Measurements from ENCODE around the gene MED29. TPM values are rescaled to one million over a fixed set of nuclear protein-coding genes. Genes with fewer than 3 reads are reported as not detected.

Gene MED29
- total and polyA plus RNA-seq, 9 donors: 27.7 to 62.9 (median 55.0) TPM

DNA sequence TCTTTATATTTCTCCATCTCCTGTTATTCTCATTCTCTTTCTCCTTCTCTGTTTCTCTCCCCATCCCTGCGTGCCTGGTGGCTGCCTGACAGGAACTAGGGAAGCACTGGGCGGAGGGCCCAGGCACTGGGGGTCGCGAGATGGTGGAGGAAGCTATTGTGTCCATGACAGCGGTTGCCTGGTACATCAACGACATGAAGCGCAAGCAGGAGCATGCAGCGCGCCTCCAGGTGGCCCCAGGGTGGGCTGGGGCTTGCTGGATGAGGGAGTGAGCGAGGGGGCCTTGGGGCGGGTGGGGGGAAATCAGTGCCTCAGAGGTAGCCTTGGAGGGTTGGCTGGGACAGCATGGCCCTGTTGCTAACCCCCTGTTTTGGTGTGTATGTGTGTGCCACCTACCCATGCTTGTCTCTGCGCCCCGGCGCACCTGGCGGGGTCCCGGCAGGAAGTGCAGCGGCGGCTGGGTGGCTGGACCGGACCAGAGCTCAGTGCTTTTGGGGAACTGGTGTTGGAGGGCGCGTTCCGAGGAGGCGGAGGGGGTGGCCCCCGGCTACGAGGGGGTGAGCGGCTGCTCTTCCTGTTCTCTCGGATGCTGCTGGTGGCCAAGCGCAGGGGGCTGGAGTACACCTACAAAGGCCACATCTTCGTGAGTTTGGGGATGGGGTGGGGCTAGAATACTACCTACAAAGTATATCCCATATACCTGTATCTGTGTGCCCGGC, 26.4 kb downstream of the MED29 start:
- H3K4me1 ChIP-seq (ENCODE audit: insufficient read depth): peaks cover 18% of the 10 kb centered on the region
- no peak for TF ChIP-seq EP300 (IDR thresholded peaks at IDR 0.05)
- H3K36me3 ChIP-seq: no peaks in the 10 kb centered on the region
- H3K27me3 ChIP-seq: no peaks in the 10 kb centered on the region
- intact Hi-C loops (cut with DNase I): no loop called here
- WGBS, 3 donors: 87 to 91% (median 90%) methylated on average over 30 of the region's 30 CpGs
- H3K4me3 ChIP-seq: no peak overlapping the region
- DNase-seq: peak in 1 of 5 donors; percentile 38
- H3K9me3 ChIP-seq: no peaks in the 10 kb centered on the region
- no peak overlapping the region for H3K27ac ChIP-seq

DNA sequence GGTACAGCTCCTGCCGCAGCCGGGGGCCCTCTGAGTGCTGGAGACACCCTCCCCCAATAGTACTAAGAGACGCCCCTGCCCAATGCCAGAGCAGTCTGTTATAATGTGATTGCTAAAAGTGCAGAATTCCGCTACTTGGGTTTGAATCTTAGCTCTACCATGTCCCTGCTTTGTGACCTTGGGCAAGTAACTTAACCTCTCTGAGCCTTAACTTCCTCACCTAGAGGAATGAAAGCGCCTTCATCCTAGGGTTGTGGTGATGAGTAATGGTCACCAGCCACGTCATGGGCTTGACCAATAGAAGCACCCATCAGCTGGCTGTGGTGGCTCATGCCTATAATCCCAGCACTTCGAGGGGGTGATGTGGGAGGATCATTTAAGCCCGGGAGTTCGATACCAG, 27.8 kb downstream of the MED29 start:
- no peak overlapping the region for H3K4me3 ChIP-seq
- intact Hi-C loops (cut with DNase I): no loop called here
- H3K27ac ChIP-seq: no peak overlapping the region
- WGBS, 3 donors: 79 to 92% (median 84%) methylated on average over 9 of the region's 9 CpGs
- TF ChIP-seq EP300 (IDR thresholded peaks at IDR 0.05) (no peak), POLR2A (IDR thresholded peaks at IDR 0.05) (no peak)
- TF ChIP-seq, protein P1, sequence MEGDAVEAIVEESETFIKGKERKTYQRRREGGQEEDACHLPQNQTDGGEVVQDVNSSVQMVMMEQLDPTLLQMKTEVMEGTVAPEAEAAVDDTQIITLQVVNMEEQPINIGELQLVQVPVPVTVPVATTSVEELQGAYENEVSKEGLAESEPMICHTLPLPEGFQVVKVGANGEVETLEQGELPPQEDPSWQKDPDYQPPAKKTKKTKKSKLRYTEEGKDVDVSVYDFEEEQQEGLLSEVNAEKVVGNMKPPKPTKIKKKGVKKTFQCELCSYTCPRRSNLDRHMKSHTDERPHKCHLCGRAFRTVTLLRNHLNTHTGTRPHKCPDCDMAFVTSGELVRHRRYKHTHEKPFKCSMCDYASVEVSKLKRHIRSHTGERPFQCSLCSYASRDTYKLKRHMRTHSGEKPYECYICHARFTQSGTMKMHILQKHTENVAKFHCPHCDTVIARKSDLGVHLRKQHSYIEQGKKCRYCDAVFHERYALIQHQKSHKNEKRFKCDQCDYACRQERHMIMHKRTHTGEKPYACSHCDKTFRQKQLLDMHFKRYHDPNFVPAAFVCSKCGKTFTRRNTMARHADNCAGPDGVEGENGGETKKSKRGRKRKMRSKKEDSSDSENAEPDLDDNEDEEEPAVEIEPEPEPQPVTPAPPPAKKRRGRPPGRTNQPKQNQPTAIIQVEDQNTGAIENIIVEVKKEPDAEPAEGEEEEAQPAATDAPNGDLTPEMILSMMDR (IDR thresholded peaks at IDR 0.05): no peak
- no peak for DNase-seq
- no peaks in the 10 kb centered on the region for H3K36me3 ChIP-seq
- H3K27me3 ChIP-seq: no peaks in the 10 kb centered on the region
- no peaks in the 10 kb centered on the region for H3K9me3 ChIP-seq
- H3K4me1 ChIP-seq (ENCODE audit: insufficient read depth): peaks cover 18% of the 10 kb centered on the region

DNA sequence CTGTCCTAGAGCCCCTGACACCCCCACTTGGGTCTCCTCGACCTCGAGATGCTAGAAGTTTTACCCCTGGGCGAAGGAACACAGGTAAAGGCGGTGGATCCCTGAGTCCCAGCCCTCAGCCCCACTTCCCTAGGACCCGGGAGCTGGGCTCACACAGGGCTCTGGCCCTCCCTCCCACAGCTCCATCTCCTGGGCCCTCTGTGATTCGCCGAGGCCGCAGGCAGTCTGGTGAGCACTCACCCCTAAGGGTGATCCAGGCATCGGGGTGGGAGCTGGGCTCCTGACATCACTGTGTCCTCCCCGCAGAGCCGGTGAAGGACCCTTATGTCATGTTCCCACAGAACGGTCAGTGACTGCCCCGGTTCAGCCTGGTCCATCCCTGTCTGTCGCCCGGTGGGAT, 29.6 kb downstream of the MED29 start:
- intact Hi-C loops (cut with DNase I): no loop called here
- WGBS, 3 donors: 87 to 91% (median 90%) methylated on average over 15 of the region's 15 CpGs
- Histone ChIP-seq H3K27ac (no peak overlapping the region), H3K4me3 (no peak overlapping the region), H3K9me3 (no peaks in the 10 kb centered on the region), H3K4me1 (ENCODE audit: insufficient read depth) (peaks cover 3% of the 10 kb centered on the region), H3K27me3 (no peaks in the 10 kb centered on the region), H3K36me3 (no peaks in the 10 kb centered on the region)
- no peak for DNase-seq
- TF ChIP-seq, protein P1 (IDR thresholded peaks at IDR 0.05): no peak
- no peak for TF ChIP-seq EP300 (IDR thresholded peaks at IDR 0.05)
- TF ChIP-seq POLR2A (IDR thresholded peaks at IDR 0.05): no peak

DNA sequence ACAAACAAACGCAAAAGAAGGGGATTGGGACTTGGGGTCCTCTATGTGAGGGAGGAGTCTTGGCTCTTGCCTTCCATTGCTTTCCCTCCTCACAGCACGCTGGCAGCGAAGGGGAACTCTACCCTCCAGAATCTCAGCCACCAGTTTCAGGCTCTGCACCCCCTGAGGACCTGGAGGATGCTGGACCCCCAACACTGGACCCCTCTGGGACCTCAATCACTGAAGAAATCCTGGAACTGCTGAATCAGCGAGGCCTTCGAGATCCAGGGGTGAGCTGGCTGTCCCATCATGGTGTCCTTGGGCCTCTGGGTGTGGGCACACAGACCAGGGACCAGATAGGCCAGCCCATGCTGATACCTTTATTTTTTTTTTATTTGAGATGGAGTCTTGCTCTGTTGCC, 30.8 kb downstream of the MED29 start:
- Histone ChIP-seq H3K9me3 (no peaks in the 10 kb centered on the region), H3K4me3 (no peak overlapping the region), H3K27me3 (no peaks in the 10 kb centered on the region), H3K4me1 (ENCODE audit: insufficient read depth) (no peaks in the 10 kb centered on the region), H3K27ac (no peak overlapping the region), H3K36me3 (no peaks in the 10 kb centered on the region)
- no peak for DNase-seq
- TF ChIP-seq, protein P1 (IDR thresholded peaks at IDR 0.05): no peak
- intact Hi-C loops (cut with DNase I): no loop called here
- 85% methylated on average over 5 of the region's 5 CpGs for WGBS, 3 donors

DNA sequence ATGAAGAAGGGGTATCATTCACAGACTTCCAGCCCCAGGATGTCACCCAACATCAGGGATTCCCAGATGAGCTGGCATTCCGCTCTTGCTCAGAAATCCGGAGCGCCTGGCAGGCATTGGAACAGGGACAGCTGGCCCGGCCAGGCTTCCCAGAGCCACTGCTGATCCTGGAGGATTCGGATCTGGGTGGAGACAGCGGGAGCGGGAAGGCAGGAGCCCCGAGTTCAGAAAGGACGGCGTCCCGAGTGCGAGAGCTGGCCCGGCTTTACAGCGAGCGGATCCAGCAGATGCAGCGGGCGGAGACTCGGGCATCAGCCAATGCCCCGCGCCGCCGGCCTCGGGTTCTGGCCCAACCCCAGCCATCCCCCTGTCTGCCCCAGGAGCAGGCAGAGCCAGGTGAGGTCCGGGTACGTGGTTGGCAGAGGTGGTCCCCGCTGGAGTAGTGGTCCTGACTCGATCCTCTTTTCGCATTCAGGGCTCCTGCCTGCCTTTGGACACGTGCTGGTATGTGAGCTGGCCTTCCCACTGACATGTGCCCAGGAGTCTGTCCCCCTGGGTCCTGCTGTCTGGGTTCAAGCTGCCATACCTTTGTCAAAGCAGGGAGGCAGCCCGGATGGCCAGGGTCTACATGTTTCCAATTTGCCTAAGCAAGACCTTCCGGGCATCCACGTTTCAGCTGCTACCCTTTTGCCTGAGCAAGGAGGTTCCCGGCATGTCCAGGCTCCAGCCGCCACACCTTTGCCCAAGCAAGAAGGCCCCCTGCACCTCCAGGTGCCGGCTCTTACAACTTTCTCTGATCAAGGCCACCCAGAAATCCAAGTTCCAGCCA, 32.3 kb downstream of the MED29 start:
- TF ChIP-seq, protein P1 (IDR thresholded peaks at IDR 0.05): no peak
- TF ChIP-seq EP300 (IDR thresholded peaks at IDR 0.05) (no peak), POLR2A (IDR thresholded peaks at IDR 0.05) (no peak)
- Histone ChIP-seq H3K27ac (no peak overlapping the region), H3K4me3 (no peak overlapping the region), H3K4me1 (ENCODE audit: insufficient read depth) (peaks cover 5% of the 10 kb centered on the region), H3K36me3 (no peaks in the 10 kb centered on the region), H3K27me3 (no peaks in the 10 kb centered on the region), H3K9me3 (no peaks in the 10 kb centered on the region)
- DNase-seq: peak in 1 of 5 donors; percentile 40
- 83 to 86% (median 84%) methylated on average over 26 to 35 of the region's 35 CpGs for WGBS, 3 donors
- intact Hi-C loops (cut with DNase I): no loop called here

Data from ovary (tissue), 9 donors.